AG09319 (cell line): ENCODE data around the gene NEK11.
"Not testable (repeated sequence)": the region's sequence is repeated elsewhere in the genome, so short reads cannot be mapped to it uniquely, and the experiment has no call there.

Experiments
- DNase-seq: peaks from one replicate; pipeline ENCODE4 v3.0.0-alpha.2; 2010; ENCODE audit warnings: low read depth; ENCODE audit errors: extremely low read depth
- CTCF ChIP-seq: IDR thresholded peaks from 2 replicates; pipeline ENCODE4 v1.5.1; 2011; ENCODE audit warnings: low read depth, mild to moderate bottlenecking, inconsistent platforms, low read length, moderate library complexity

Gene NEK11

GRCh38 chr3:131038326-131038725, 11.6 kb downstream of the NEK11 start:
- TF ChIP-seq CTCF: no peak
- DNase-seq: no peak

- DNase-seq: not testable (repeated sequence)
Measured at GRCh38 chr3:131042271-131042985, 15.8 kb downstream of the NEK11 start.

DNA sequence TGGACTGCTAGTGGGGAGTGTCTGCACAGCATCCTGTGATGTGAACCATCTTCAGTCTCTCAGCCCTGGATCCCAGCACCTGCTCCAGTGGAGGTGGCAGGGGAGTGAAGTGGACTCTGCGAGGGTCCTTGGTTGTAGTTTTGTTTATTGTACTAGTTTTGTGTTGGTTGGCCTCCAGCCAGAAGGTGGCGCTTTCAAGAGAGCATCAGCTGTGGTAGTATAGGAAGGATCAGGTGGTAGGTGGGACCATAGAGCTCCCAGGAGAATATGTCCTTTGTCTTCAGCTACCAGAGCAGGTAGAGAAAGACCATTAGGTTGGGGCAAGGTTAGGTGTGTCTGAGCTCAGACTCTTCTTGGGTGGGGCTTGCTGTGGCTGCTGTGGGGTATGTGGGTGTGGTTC, 20.9 kb downstream of the NEK11 start:
- DNase-seq: no peak
- TF ChIP-seq CTCF: no peak

- no peak for TF ChIP-seq CTCF
- no peak for DNase-seq
Measured at GRCh38 chr3:131048030-131048429, 21.4 kb downstream of the NEK11 start.

DNA sequence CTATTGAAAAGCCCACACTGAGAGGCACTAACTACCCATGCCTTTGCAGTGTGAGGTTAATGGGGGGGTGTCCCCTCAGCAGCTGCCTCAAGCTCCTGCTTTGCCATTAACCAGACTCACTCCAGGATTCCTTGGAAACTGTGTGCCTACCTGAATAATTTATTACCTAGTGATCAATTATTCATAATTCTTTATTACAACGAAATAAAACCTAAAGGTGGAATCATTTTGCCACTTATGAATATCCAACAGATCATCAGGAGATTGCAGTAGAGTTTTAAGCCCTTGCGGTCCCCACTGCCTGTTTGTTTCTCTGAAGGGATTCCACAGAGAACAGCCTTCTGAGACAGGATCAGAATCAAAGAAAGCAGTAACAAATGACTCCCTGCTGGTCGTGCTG, 23.3 kb downstream of the NEK11 start:
- no peak for DNase-seq
- TF ChIP-seq CTCF: no peak

GRCh38 chr3:131053043-131053859, 26.6 kb downstream of the NEK11 start:
- DNase-seq: no peak
- peak; percentile 21 for TF ChIP-seq CTCF

DNA sequence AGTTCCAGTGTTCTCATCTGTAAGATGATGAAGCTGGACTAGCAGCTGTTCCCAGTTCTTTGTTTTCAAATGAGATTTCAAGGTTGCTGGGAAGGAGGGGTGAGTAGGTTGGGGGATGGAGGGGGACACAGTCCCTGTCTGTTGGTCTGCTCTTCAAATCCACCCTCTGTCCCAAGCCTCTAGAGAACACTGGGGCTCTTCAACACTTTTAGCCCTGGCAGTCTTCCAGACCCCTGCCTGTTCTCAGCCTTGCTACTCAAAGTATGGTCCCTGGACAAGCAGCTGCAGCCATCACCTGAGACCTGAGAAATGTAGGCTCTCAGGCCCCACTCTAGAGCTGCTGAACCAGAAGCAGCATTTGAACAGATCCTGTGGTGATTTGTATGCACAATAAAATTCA, 41.3 kb downstream of the NEK11 start:
- no peak for DNase-seq
- TF ChIP-seq CTCF: no peak
